Mucosa of descending colon (tissue), 3 donors: ENCODE data around the gene SEMA4C. TPM values are rescaled to one million over a fixed set of nuclear protein-coding genes. Genes with fewer than 3 reads are reported as not detected.
A peak's percentile ranks its signal among the peaks of the same experiment; 100 is the strongest.

ENCODE experiments used
- ATAC-seq: fragments of 200-7000 bp; cut with Tn5 transposase; one replicate; pipeline ENCODE4 v1.9.1; 2020; ENCODE audit warnings: mild to moderate bottlenecking, moderate library complexity
- DNase-seq, 3 donors: peaks; one replicate each; pipeline ENCODE4 v3.0.0-alpha.2; 2020
- H3K36me3 ChIP-seq: fragments of 200-600 bp; one replicate; pipeline ENCODE4 v1.8.0; 2021; ENCODE audit warnings: low read depth, mild to moderate bottlenecking
- H3K4me1 ChIP-seq: fragments of 200-600 bp; one replicate; pipeline ENCODE4 v1.8.0; 2021; ENCODE audit warnings: low read depth, mild to moderate bottlenecking
- H3K4me3 ChIP-seq: fragments of 200-600 bp; one replicate; pipeline ENCODE4 v1.8.0; 2021; ENCODE audit warnings: mild to moderate bottlenecking
- H3K9me3 ChIP-seq: fragments of 200-600 bp; one replicate; pipeline ENCODE4 v1.8.0; 2021; ENCODE audit warnings: mild to moderate bottlenecking
- intact Hi-C, 2 donors: fragments of 100-400 bp; cut with DNase I in 1 of 2; cut with micrococcal nuclease in 1 of 2; formaldehyde crosslinking; loops; one replicate each; pipeline versions ENCODE4 v1.11.0 to v1.11.1; 2022; cut with DNase I, micrococcal nuclease
- total RNA-seq, 3 donors: library from RNA; stranded (reverse); fragmentation: NEBNext Ultra II Directional in 2 of 3; extraction: Animal tissue kit (Norgen Biotek cat#: 25700) in 2 of 3; gene quantifications; one replicate each; pipeline versions ENCODE4 v1.2.1 to v1.2.4, GENCODE V29; 2021 to 2023
- TF ChIP-seq, protein P1 (sequence below): fragments of 200-600 bp; IDR thresholded peaks from one replicate; pipeline ENCODE4 v1.8.0; 2022; ENCODE audit warnings: antibody characterized with exemption, mild to moderate bottlenecking
- donor health status: DM: no; HTN: no; CAD: no; lungs with moderate emphysema.
- donor health status: DM: no; HTN: no; CAD: no.
- donor health status: DM: no; HTN: yes; CAD: no.

The SEMA4C gene
- total RNA-seq, 3 donors from 2014 or later, result 14.4 to 83.8 (median 17.5) TPM

DNA sequence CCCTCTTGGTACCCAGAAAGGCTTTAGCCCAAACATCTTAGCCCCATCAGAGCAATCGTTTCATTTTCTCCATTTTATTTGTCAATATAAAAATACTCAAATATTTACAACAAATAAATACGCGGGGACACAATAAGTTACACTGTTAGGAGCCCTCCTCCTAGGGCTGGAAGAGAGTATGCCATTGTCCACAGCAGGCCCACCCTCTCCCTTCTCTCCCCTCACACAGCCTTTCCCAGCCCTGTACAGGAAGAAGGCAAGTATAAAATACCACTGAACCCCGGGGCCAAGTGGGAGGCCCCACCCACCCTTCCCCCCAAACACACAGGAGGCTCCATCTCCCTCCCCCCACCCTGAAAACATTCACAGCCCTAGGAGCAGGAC is 10.2 kb downstream of the SEMA4C start:
- TF ChIP-seq, protein P1, sequence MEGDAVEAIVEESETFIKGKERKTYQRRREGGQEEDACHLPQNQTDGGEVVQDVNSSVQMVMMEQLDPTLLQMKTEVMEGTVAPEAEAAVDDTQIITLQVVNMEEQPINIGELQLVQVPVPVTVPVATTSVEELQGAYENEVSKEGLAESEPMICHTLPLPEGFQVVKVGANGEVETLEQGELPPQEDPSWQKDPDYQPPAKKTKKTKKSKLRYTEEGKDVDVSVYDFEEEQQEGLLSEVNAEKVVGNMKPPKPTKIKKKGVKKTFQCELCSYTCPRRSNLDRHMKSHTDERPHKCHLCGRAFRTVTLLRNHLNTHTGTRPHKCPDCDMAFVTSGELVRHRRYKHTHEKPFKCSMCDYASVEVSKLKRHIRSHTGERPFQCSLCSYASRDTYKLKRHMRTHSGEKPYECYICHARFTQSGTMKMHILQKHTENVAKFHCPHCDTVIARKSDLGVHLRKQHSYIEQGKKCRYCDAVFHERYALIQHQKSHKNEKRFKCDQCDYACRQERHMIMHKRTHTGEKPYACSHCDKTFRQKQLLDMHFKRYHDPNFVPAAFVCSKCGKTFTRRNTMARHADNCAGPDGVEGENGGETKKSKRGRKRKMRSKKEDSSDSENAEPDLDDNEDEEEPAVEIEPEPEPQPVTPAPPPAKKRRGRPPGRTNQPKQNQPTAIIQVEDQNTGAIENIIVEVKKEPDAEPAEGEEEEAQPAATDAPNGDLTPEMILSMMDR, result no peak
- ATAC-seq (no peak), DNase-seq (no peak)

DNA sequence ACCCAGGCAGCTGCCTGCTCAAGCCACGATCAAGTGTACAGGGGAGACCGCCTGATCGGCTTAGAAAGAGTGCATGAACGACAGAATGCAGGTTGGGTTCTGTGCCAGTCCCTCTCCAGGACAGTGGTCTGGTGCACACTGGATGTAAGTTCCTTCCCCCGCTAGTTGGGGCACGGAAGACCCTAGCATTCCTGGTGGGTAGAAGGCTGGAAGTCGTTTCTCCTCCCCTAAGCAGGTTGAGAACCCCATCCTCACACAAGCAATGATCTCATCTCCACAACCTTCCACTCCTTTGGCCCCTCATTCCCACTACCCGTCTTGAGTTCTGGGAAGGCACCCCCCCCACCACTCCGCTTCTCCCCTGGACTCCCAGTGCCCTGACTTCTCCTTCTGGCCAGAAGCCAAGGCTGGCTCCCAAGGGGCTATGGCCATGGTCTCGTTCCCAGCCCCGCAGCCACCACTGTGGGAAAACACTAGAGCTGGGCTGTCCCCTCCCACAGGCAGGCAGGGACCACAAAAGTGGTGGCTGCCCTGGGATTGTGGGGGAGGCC is 10.7 kb downstream of the SEMA4C start:
- TF ChIP-seq, protein P1, result no peak
- intact Hi-C loops, result loop anchor here in 1 of 2 donors (5.0 kb wide), 1 partner anchor 93 kb away; no protein-coding TSS in a partner anchor
- ATAC-seq (no peak), DNase-seq (no peak)
- peaks cover 26% of the 10 kb centered on the region for H3K4me1 ChIP-seq
- no peak overlapping the region for H3K4me3 ChIP-seq
- no peaks in the 10 kb centered on the region for H3K36me3 ChIP-seq
- no peaks in the 10 kb centered on the region for H3K9me3 ChIP-seq

More for the DNA sequence above, 10.2 kb downstream of the SEMA4C start:
- Histone ChIP-seq H3K36me3 (no peaks in the 10 kb centered on the region), H3K9me3 (no peaks in the 10 kb centered on the region), H3K4me1 (peaks cover 26% of the 10 kb centered on the region), H3K4me3 (no peak overlapping the region)
- intact Hi-C loops, result loop anchor here in 1 of 2 donors (5.0 kb wide), 1 partner anchor 93 kb away; no protein-coding TSS in a partner anchor

DNA sequence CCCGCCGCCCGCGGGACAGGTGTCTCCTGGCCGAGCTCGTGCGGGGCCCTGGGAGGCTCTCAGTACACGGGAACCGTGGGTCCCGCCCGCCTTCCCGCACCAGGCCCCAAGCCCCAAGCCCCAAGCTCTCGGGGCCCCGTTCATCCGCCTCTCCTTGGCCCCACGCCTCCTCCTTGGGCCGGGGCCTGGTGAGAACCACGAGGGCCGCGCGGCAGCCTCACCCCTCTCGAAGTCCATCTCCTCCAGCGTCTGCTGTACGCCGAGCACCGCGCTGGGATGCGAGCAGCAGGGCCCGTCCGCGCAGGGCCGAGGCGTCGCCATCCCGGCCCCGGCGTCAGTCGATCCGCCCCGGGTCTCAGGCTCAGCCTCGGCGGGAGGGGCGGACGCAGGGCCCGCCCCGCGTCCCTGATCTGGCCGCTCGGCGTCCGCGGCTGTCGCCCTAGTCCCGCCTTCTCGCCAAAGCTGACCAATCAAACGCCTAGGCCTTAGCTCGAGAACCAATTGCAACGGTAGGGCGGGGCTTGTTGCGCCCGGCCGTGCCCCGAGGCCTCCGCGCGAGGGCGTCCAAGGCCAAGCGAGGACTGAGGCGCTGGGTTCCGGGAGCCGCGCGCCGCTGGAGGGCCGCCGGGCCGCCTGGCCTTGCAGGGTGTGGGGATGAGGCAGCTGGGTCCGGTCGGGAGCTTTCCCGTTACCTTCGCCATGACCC is 12.1 kb downstream of the SEMA4C start, which contains the start of gene ANKRD39:
Gene ANKRD39 (minus strand): TSS at position 350 of the 706 bp plus-strand sequence. CDS start 29 bp downstream, at position 321.
- peak within 1 kb of the TSS; percentile 39 for H3K4me3 ChIP-seq
- ATAC-seq (peak; percentile 95), DNase-seq (peak; percentile 98 to 99 (median 99))
- no peaks in the 10 kb centered on the region for H3K36me3 ChIP-seq
- H3K4me1 ChIP-seq, result peaks cover 26% of the 10 kb centered on the region
- no peaks in the 10 kb centered on the region for H3K9me3 ChIP-seq
- intact Hi-C loops, result loop anchor here in 1 of 2 donors (5.0 kb wide), 1 partner anchor 94 kb away; no protein-coding TSS in a partner anchor
- TF ChIP-seq, protein P1, result peak; percentile 81

DNA sequence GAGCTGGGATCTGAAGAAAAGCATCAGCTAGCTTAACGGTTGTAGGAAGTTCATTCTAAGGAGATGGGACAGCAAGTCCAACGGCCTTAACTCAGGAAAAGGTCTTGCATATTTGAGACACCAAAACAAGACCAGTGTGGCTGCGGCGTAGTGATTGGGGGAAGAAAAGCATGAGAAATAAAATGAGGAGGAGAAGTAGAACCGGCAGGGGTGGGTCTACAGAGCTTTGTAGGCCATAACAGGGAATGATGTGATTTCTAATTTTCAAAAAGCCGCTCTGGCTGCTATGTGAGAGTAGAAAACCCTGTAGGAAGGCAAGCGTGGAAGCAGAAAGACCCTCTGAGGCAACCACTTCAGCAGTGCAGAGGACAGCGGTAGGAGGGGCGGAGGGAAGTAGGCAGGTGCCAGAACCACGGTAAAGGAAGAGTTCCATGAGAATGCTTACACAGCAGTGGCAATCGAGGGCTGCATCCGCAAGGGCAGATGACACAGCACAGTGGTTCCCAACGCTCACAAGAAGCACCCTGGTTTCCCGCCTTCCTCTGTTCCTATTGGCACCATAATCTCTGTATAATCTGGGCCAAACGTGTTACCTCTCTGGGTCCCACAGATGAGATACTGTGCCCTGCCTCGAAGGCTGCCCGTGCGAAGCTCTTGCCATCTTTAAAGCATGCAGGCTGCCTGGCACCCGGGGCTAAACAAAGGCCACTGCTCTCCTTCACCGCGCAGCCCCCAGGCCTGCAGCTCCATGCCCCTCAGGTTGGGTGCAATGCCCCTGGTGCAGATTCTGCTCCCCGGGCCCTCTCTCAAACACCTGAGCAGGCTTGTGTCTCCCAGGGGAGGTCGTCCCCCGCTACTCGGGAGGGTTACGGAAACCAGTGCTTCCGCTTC is 12.9 kb downstream of the SEMA4C start:
- DNase-seq, result peak in 1 of 3 donors; percentile 49
- H3K4me1 ChIP-seq, result peaks cover 22% of the 10 kb centered on the region
- H3K36me3 ChIP-seq, result no peaks in the 10 kb centered on the region
- TF ChIP-seq, protein P1, result no peak
- H3K4me3 ChIP-seq, result peak overlapping the region; percentile 39
- no peaks in the 10 kb centered on the region for H3K9me3 ChIP-seq
- intact Hi-C loops, result loop anchor here in 1 of 2 donors (5.0 kb wide), 1 partner anchor 95 kb away; no protein-coding TSS in a partner anchor
- ATAC-seq, result peak; percentile 20

DNA sequence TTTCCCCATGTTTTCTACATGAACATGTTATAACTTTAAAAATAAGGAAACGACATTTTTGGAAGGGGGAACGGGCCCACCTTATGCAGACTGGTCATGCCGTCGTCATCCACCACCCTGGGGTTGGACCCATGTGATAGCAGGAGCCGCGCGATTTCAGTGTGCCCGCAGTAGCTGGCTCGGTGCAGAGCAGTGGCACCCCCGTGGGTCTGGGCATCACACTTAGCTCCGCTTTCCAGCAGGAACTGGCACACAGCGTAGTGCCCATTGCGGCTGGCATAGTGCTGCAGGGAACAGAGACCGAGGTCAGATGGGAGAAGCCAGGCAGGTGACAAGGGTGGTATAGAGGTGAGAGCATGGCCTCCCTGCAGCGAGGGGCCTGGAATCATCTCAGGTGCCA is 16.6 kb downstream of the SEMA4C start:
- no peak for DNase-seq
- no peaks in the 10 kb centered on the region for H3K36me3 ChIP-seq
- H3K4me1 ChIP-seq, result peaks cover 9% of the 10 kb centered on the region
- no peaks in the 10 kb centered on the region for H3K9me3 ChIP-seq
- no peak overlapping the region for H3K4me3 ChIP-seq
- no peak for ATAC-seq
- intact Hi-C loops, result no loop called here
- TF ChIP-seq, protein P1, result no peak
